Fibroblast of lung (primary cell): Measurements from ENCODE around the gene NEURL2.
"Not testable (repeated sequence)": the region's sequence is repeated elsewhere in the genome, so short reads cannot be mapped to it uniquely, and the experiment has no call there.

Experiments
- CTCF ChIP-seq, 2 donors: IDR thresholded peaks in 1 of 2; conservative IDR thresholded peaks in 1 of 2; 1 replicate in 1 of 2; 2 replicates in 1 of 2; pipeline ENCODE4 v1.5.1; 2011 to 2012; ENCODE audit warnings: low read length in 2 of 2, control low read depth in 1 of 2, inconsistent platforms in 1 of 2, low read depth in 1 of 2, mild to moderate bottlenecking in 1 of 2
- EZH2 ChIP-seq: IDR thresholded peaks from 2 replicates; pipeline ENCODE4 v1.5.1; 2012; ENCODE audit warnings: low read length, control low read depth, mild to moderate bottlenecking; ENCODE audit errors: missing control alignments

- not testable (repeated sequence) for TF ChIP-seq CTCF (conservative IDR thresholded peaks at IDR 0.05 in 1 of 2, IDR thresholded peaks at IDR 0.05 in 1 of 2; ENCODE audit: low read depth in 1 of 2, low read length in 2 of 2); EZH2
Measured at GRCh38 chr20:45901332-45901731, 10.3 kb upstream of the NEURL2 start.
